ENCODE measurements around the gene CHAD. TPM values are rescaled to one million over a fixed set of nuclear protein-coding genes. Genes with fewer than 3 reads are reported as not detected.

CHAD gene
- total and polyA plus RNA-seq, 2 of the 13 experiments (the other 11 are each of a cell fraction or from before 2014, with no cell fraction given) = 1.4 TPM; not detected in 1

GRCh38 chr17:50428831-50429424, 39.8 kb downstream of the CHAD start (continued):
- TF ChIP-seq ZNF552 (CRISPR knock-in tag; IDR thresholded peaks at IDR 0.05; ENCODE audit: borderline replicate concordance) = peak; percentile 86
- no peak for TF ChIP-seq PLRG1 (conservative IDR thresholded peaks at IDR 0.05)
- TF ChIP-seq TRIM22 (IDR thresholded peaks at IDR 0.05) = no peak
- peak; percentile 25; the same call in 1 of the 2 replicates for TF ChIP-seq ZNF225 (CRISPR knock-in tag; IDR thresholded peaks at IDR 0.05)
- TF ChIP-seq DNMT1 (CRISPR knock-in tag; IDR thresholded peaks at IDR 0.05) = 0 out of 2 replicates have a peak, but pooled peaks have one; percentile 16
- peak; percentile 87 for TF ChIP-seq ZSCAN25 (CRISPR knock-in tag; IDR thresholded peaks at IDR 0.05)
- TF ChIP-seq HOMEZ (CRISPR knock-in tag; IDR thresholded peaks at IDR 0.05; ENCODE audit: low read depth) = peak; percentile 91
- TF ChIP-seq LCORL (IDR thresholded peaks at IDR 0.05) = peak; percentile 44; the same call in 1 of the 2 replicates
- TF ChIP-seq LCORL (CRISPR knock-in tag; IDR thresholded peaks at IDR 0.05) = peak; percentile 97
- TF ChIP-seq PITX1 (CRISPR knock-in tag; IDR thresholded peaks at IDR 0.05) = peak; percentile 89
- no peak; the same call in 1 of the 2 replicates for TF ChIP-seq IRX3 (CRISPR knock-in tag; IDR thresholded peaks at IDR 0.05; ENCODE audit: borderline replicate concordance, low read depth)
- no peak for TF ChIP-seq MAFK (conservative IDR thresholded peaks at IDR 0.05 in 1 of 2, IDR thresholded peaks at IDR 0.05 in 1 of 2; ENCODE audit: low read length in 2 of 2)
- TF ChIP-seq ZNF543 (CRISPR knock-in tag; IDR thresholded peaks at IDR 0.05) = peak; percentile 93
- TF ChIP-seq HHEX (CRISPR knock-in tag; IDR thresholded peaks at IDR 0.05) = peak; percentile 65; the same call in 1 of the 2 replicates
- no peak for TF ChIP-seq ZNF33A (CRISPR knock-in tag; IDR thresholded peaks at IDR 0.05; ENCODE audit: borderline replicate concordance)
- TF ChIP-seq ZNF562 (CRISPR knock-in tag; IDR thresholded peaks at IDR 0.05; ENCODE audit: borderline replicate concordance) = no peak
- no peak for TF ChIP-seq DMTF1 (CRISPR knock-in tag; IDR thresholded peaks at IDR 0.05)
- no peak for TF ChIP-seq RFX1 (IDR thresholded peaks at IDR 0.05)
- TF ChIP-seq HDAC2 (CRISPR knock-in tag; IDR thresholded peaks at IDR 0.05) = peak; percentile 99
- peak; percentile 93 for TF ChIP-seq ZBTB43 (CRISPR knock-in tag; conservative IDR thresholded peaks at IDR 0.05)
- TF ChIP-seq GMEB2 (CRISPR knock-in tag; IDR thresholded peaks at IDR 0.05; ENCODE audit: low read depth) = no peak
